Muscle of arm (tissue), 12 donors: Measurements from ENCODE around the gene POLR3F. TPM values are rescaled to one million over a fixed set of nuclear protein-coding genes. Genes with fewer than 3 reads are reported as not detected.
"Not testable (repeated sequence)": the region's sequence is repeated elsewhere in the genome, so short reads cannot be mapped to it uniquely, and the experiment has no call there.

Source experiments
- DNase-seq: peaks from one replicate; pipeline ENCODE4 v3.0.0-alpha.2; 2013
- polyA plus RNA-seq, 12 donors: library from polyadenylated mRNA; unstranded; fragments of 120-200 nt; gene quantifications; one replicate each; pipeline ENCODE4 v1.2.1, GENCODE V29; 2013; ENCODE audit not compliant: insufficient read length in 12 of 12

Gene POLR3F
- polyA plus RNA-seq, 12 donors = 11.9 to 22.9 (median 14.8) TPM; not detected in 1

DNA sequence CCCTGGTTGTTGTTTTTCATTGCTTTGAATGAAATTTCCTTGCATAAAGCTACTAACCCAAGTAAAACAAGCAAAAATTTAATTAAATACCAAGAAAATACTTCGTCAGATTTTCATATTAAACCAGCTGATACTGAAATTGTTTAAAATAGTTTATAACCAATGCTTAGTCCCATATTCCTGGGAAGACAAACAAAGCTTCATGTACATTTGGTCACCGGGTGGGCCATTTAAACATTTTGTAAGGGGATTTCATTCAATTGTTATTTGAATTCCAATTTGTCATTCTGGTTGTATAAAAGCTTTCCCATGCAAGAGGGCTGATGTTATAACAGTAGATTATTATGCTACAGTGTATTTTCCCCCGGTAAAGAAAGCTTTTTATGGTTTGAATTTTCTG is 30.4 kb downstream of the POLR3F start:
- DNase-seq = no peak

DNA sequence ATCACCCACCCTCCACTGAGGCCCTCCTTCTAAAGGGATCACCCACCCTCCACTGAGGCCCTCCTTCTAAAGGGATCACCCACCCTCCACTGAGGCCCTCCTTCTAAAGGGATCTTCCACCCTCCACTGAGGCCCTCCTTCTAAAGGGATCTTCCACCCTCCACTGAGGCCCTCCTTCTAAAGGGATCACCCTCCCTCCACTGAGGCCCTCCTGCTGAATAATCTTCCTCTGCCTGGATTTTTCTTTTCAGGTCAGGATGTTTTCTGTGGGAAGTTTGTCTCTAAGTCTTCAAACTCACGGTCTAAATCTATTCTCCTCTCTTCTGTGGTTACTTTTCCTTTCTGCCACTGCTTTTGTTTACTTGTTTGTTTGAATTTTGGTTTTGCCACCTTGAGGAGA is 34.5 kb downstream of the POLR3F start:
- not testable (repeated sequence) for DNase-seq

DNA sequence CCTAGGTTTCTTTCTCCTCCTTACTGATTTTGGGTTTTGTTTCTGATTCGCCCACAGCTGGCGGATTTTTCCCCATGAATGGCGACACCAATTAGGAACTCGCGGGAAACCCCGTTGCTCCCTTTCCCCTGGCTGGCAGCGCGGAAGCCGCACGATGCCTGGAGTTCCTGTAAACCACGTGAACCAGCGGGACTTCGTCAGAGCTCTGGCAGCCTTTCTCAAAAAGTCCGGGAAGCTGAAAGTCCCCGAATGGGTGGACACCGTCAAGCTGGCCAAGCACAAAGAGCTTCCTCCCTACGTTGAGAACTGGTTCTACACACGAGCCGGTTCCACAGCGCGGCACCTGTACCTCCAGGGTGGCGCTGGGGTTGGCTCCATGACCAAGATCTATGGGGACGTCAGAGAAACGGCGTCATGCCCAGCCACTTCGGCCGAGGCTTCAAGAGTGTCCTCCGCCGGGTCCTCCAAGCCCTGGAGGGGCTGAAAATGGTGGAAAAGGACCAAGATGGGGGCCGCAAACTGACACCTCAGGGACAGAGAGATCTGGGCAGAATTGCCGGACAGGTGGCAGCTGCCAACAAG is 37.4 kb downstream of the POLR3F start:
- no peak for DNase-seq

DNA sequence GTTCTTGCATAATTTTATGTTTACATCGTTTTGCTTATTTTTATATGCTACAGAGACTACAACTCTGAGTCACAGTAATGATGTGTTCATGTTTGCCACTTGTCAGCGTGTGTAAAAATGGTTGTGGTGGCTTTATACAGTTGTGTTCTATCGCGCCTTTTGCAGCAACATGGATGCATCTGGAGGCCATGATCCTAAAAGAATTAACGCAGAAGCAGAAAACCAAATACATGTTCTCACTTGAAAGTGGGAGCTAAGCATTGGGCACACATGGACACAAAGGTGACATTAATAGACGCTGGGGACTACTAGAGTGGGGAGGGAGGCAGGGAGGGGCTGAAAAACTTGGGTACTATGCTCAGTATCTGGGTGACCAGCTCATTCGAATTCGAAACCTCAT is 39.6 kb downstream of the POLR3F start:
- DNase-seq = no peak

DNA sequence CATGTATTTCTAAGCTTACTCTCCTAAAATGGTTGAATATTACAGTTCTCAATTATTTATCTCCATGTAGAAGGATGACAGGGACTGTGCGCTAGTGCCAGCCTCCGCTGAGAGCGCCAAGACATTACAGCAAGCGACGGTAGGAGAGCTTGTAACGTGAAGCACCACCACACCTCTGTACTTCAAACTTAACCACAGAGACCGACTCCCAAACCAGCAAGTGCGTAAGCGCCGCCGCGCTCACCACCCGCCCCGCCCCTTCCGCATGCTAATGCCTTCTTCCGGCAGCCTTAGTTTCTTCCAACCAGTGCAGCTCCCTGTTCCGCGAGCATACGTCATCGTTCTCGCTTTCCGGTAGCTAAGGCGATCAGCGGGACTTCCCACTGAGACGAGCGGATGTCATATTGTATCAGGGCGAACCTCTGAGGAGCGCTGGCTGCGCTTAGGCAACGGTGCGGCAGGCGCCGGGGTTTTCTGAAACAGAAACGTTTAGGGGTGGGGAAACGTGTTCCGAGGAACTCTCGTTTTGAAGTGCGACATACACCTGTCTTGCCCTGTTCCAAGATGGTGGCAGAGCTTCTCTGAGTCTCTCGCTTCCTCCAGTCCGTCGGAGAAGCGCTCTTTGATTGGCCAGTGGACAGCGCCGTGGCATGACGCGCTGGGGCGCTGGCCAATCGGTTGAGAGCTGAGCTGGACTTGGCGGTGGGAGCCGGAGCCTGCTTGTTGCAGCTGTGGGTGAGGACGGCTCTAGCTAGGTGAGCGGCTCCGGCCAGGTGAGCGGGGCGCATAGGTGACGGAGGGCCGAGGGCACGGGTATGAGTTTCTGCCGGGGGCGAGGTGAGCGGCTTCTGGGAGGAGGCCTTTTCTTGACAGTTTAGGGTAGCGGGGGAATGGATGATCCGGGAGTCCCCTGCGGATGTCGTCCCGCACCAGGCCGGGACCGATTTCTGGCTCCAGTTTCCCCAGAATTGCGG is 40.3 kb downstream of the POLR3F start, which contains the start of gene SEC23B:
Gene SEC23B (plus strand): TSS at position 723 of the 974 bp plus-strand sequence. CDS start 2,896 bp downstream, outside the sequence.
- peak; percentile 97 for DNase-seq

DNA sequence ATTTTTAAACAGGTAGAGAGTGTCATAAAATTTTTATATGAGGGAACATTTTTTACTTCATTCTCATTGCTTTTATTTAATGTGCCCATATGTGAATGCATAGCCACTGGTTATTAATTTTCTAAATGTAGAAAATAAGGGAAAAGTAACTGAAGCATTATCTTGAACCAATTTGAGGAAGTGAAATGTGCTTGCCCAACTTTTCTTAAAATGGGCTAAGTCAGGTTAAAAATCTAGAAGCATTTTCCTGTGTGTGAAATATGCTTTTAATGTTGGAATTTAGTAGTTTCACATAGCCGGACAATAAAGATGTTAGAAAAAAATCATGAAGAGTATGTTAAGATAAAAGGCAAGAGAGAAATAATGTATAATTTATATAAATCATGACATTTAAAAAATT is 44.4 kb downstream of the POLR3F start:
- DNase-seq = no peak

DNA sequence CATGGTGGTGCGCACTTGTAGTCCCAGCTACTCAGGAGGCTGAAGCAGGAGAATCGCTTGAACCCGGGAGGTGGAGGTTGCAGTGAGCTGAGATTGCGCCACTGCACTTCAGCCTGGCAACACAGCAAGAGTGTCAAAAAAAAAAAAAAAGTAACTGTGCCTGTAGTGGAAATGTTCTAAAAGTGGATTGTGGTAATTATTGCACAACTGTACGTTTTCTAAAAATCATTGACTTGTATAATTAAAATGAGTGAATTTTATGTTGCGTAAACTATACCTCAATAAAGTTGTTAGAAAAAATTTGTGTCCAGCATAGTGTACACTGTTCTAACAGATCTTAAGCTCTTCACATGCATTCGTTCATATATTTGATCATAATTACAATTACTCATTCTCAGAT is 46.0 kb downstream of the POLR3F start:
- DNase-seq = no peak

DNA sequence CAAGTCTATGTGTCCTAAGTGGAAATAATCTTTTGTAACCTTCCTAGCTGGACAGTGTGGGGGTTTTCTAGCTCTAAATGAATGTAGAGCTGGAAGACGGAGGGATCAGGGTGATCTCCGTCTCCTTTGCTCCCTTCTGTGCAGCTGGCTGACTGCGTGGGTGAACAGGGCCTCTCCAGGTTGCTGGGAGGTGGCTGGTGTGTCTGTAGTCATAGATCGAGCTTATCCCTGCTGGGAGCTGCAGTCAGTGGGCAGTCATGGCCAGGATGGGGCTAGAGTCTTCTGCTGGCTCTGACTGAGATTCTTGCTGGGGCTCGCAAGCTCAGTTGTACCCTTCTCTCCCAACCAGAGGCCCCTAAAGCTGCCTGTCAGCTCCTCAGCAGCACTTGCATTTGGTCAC is 46.9 kb downstream of the POLR3F start:
- no peak for DNase-seq

DNA sequence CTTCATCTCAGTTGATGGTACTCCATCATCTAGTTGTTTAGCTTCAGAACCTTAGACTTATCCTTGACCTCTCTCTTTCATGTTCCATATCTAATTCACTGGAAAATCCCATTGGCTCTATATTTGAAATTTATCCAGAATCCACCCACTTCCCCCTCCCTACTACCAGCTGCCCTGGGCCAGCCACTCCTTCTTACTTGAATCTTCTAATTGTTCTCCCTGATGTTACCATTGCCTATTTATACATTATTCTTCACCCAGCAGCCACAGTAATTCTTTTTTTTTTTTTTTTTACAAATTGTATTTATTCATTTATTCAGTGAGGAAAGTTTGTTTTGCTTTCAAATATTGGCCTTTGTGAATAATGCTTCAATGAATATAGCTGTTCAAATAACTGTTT is 48.8 kb downstream of the POLR3F start:
- DNase-seq = no peak

DNA sequence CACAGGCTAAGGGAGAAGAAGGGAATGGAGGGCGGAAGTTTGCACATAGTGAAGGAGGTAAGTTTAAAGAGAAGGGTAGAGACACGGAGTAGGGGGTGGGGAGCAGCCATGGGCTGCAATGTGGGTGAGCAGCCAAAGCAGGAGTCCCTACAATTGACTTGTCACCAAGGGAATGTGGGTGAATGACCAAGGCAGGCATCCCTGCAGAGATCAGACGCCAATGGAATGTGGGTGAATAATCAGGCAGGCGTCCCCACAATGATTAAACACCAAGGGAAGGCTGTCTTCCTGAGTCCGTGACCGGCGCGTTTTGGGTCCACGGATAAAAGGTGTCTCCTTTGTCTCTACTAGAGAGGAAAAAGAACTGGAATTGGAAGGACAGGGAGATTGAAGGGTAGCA is 54.9 kb downstream of the POLR3F start:
- DNase-seq = not testable (repeated sequence)

DNA sequence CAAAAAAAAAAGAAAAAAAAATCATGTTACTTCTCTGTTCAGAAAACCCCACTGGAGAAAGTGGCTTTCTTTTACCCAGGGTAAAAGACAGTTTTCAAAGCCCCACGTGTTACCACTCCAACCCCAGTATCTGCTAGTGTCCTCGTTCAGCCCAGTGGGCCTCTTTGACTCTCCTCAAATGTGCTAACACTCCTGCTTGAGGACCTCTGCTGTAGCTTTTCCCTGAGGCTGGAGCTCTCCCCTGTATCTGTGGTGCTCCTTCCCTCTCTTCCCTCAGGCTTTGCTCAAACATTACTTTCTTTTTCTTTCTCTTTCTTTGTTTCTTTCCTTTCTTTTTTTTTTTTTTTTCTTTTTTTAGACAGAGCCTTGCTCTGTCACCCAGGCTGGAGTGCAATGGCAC is 55.9 kb downstream of the POLR3F start:
- no peak for DNase-seq

DNA sequence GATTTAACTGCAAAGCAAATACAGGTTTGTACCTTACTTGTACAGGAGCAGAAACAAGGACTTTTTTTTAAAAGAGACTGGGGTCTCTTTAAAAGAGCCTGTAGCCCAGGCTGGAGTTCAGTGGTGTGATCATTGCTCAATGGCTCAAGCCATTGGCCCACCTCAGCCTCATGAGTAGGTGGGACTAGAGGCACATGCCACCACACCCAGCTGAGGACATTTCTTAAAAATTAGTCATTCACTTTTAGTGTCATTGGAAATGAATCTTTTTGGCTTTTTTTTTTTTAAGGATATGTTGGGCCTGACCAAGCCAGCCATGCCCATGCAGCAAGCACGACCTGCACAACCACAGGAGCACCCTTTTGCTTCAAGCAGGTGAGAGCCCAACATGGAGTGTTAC is 57.5 kb downstream of the POLR3F start:
- DNase-seq = no peak

DNA sequence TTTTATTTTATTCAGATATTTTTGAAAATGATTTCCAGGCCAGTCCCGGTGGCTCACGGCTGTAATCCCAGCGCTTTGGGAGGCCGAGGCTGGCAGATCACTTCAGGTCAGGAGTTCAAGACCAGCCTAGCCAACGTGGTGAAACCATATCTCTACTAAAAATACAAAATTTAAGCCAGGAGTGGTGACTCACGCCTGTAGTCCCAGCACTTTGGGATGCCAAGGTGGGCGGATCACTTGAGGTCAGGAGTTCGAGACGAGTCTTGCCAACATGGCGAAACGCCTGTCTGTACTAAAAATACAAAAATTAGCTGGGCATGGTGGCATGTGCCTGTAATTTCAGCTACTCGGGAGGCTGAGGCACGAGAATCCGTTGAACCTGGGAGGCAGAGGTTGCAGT is 59.6 kb downstream of the POLR3F start:
- DNase-seq = not testable (repeated sequence)

DNA sequence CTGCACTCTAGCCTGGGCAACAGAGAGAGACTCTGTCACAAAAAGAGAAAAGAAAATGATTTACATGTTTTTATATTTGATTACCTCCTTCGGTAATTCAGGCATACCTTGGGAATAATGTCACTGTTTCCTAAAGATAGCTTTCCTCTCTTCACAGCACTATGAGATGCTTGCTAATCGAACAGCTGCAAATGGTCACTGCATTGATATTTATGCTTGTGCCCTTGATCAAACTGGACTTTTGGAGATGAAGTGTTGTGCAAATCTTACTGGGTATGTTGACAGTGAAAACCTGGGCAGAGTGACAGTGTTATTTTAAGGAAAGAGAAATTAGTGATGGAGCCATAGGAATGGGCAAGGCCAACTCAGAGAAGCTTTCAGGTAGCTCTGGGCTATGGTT is 60.1 kb downstream of the POLR3F start:
- DNase-seq = no peak

DNA sequence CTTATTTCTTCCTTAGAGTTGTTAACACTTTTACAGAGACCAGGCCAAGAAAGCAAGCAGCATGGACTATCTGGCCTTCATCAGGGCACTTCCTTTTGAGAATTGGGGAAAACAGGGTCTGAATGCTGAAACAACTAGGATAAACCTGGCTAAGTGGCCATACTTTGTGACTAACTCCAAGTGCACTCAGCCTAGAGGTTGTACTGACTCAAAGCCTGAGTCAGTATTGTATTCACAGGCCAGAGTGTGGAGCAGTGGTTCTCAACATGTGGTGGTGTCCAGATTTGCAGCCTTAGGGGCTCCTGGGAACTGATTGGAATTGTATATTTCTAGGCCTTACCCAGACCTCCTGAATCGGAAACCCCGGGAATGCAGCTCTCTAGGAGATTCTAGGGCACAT is 60.6 kb downstream of the POLR3F start:
- no peak for DNase-seq

DNA sequence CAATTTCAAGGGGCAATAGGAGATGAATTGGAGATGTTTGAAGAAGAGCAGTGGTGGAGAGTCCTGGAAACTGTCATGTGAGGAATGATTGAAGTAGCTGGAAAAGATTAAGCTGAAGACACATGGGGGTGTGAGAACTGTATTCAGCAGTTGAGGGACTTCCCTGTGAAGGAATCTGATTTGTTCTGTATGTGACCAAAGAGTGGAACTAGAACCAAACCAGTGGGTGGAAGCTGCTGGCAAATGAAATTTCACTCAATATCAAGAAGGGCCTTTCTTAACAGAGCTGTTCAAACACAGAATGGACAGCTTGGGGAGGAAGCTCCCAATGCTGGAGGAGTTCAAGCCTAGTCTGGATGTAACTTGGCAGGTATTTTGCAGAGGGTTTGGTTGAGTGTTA is 61.9 kb downstream of the POLR3F start:
- no peak for DNase-seq

DNA sequence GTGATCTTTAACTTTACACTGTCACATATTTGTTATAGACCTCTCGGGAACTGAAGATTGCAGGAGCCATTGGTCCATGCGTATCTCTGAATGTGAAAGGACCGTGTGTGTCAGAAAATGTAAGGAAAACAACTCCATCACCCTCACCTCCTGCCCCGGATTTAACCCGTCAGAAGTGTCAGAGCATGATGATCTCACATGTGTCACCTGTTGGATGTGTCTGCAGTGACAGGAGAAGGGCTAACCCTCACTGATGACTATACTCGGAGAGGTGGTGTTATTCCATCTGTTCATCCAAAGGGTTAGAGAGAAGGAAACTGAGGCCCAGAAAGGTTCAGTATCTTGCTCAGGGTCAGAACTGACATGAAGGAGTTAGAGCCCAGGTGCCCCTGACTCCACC is 65.4 kb downstream of the POLR3F start:
- no peak for DNase-seq

DNA sequence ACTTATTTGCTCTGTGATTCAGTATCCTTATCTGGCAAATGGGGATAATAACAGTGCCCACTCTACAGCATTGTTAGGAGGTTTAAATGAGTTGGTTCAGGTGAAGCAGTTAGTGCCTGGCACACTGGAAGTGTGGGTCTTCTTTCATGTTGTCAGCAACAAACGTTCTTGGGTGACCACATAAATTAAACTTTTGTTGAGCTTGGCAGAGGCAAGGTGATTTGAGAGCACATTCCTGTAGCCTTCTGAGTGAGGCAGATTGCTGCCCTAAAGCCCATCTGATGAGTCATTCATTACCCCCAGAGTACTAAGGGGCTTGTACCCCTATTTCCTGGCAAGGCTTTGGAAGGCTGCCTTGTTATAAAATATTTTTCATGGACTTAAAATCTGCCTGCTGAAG is 66.3 kb downstream of the POLR3F start:
- DNase-seq = no peak

DNA sequence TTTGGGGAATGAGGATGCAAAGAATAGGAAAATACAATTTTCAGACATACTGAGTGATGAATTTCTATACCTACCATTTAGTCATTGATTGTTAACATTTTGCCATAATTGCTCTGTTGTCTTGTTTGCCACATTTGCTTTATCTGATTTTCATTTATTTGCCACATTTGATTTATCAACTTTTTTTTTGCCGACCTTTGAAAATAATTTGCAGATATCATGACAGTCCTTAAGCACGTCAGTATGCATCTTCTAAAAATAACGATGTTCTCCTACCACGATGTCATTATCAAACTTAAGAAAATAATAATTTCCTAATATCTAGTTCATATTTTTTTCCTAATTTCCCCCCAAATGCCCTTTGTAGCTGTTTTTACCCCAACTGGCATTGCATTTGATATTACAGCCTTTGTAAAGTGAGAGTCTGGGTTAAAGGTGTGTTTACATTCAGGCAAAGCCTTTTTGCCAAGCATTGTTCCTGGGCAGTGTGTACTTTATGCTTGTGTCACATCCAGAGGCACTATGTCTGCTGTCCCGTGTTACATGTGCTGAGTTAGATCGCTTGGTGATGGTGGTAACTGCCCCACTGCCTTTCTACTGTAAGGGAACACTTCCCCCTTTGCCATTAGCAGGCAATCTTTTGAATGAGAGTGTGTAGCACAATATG is 66.9 kb downstream of the POLR3F start:
- DNase-seq = no peak
